GM19023 (cell line): ENCODE data around the gene NCR2.

Experiments
- ATAC-seq: cut with Tn5 transposase; IDR thresholded peaks from one replicate; pipeline ENCODE4 v1.9.1; 2021; ENCODE audit warnings: mild to moderate bottlenecking, moderate library complexity; ENCODE audit not compliant: unreplicated experiment

NCR2 gene

GRCh38 chr6:41392246-41392645 lies 56.8 kb downstream of the NCR2 start:
- no peak for ATAC-seq

- no peak for ATAC-seq
These were observed 60.9 kb downstream of the NCR2 start for GRCh38 chr6:41396335-41396734.

GRCh38 chr6:41399424-41399823 lies 64.0 kb downstream of the NCR2 start:
- ATAC-seq = no peak
